Measurements from ENCODE around the gene FOXP1. TPM values are rescaled to one million over a fixed set of nuclear protein-coding genes. Genes with fewer than 3 reads are reported as not detected.

Gene FOXP1
- total and polyA plus RNA-seq, 2 experiments from 2014 or later = 121 to 132 TPM

- no peaks in the 10 kb centered on the region for H3K9me3 ChIP-seq (ENCODE audit: low read depth)
- H3K36me3 ChIP-seq = no peaks in the 10 kb centered on the region
- no peak for TF ChIP-seq CTCF (IDR thresholded peaks at IDR 0.05; ENCODE audit: low read depth, low read length)
- H3K4me3 ChIP-seq = no peak overlapping the region
- no peak overlapping the region for H3K27ac ChIP-seq
- no peak for DNase-seq (ENCODE audit: low read depth in 1 of 2, low spot score in 1 of 2)
- peaks cover 15% of the 10 kb centered on the region for H3K4me1 ChIP-seq (ENCODE audit: low read depth)
- H3K27me3 ChIP-seq = no peaks in the 10 kb centered on the region
These were observed 190.4 kb downstream of the FOXP1 start for GRCh38 chr3:71393093-71393492.

GRCh38 chr3:71392251-71392650 is 191.3 kb downstream of the FOXP1 start:
- H3K27me3 ChIP-seq = no peaks in the 10 kb centered on the region
- no peaks in the 10 kb centered on the region for H3K36me3 ChIP-seq
- H3K4me3 ChIP-seq = no peak overlapping the region
- H3K4me1 ChIP-seq (ENCODE audit: low read depth) = peaks cover 7% of the 10 kb centered on the region
- no peak overlapping the region for H3K27ac ChIP-seq
- no peak for TF ChIP-seq CTCF (IDR thresholded peaks at IDR 0.05; ENCODE audit: low read depth, low read length)
- H3K9me3 ChIP-seq (ENCODE audit: low read depth) = no peaks in the 10 kb centered on the region
- DNase-seq (ENCODE audit: low read depth in 1 of 2, low spot score in 1 of 2) = no peak

- no peaks in the 10 kb centered on the region for H3K36me3 ChIP-seq
- no peak for TF ChIP-seq CTCF (IDR thresholded peaks at IDR 0.05; ENCODE audit: low read depth, low read length)
- H3K4me1 ChIP-seq (ENCODE audit: low read depth) = peaks cover 7% of the 10 kb centered on the region
- DNase-seq (ENCODE audit: low read depth in 1 of 2, low spot score in 1 of 2) = no peak
- H3K27me3 ChIP-seq = no peaks in the 10 kb centered on the region
- H3K4me3 ChIP-seq = no peak overlapping the region
- no peak overlapping the region for H3K27ac ChIP-seq
- no peaks in the 10 kb centered on the region for H3K9me3 ChIP-seq (ENCODE audit: low read depth)
These were observed 192.2 kb downstream of the FOXP1 start for GRCh38 chr3:71391361-71391760.

- peak; percentile 26 to 88 for DNase-seq (ENCODE audit: low read depth in 1 of 2, low spot score in 1 of 2)
- H3K36me3 ChIP-seq = no peaks in the 10 kb centered on the region
- no peaks in the 10 kb centered on the region for H3K27me3 ChIP-seq
- H3K27ac ChIP-seq = peak overlapping the region; percentile 24
- TF ChIP-seq CTCF (IDR thresholded peaks at IDR 0.05; ENCODE audit: low read depth, low read length) = no peak
- no peak overlapping the region for H3K4me3 ChIP-seq
- peaks cover 8% of the 10 kb centered on the region for H3K4me1 ChIP-seq (ENCODE audit: low read depth)
- H3K9me3 ChIP-seq (ENCODE audit: low read depth) = no peaks in the 10 kb centered on the region
These were observed 193.5 kb downstream of the FOXP1 start for GRCh38 chr3:71389911-71390573.

GRCh38 chr3:71389191-71389590 is 194.3 kb downstream of the FOXP1 start:
- H3K4me3 ChIP-seq = no peak overlapping the region
- H3K36me3 ChIP-seq = no peaks in the 10 kb centered on the region
- DNase-seq (ENCODE audit: low read depth in 1 of 2, low spot score in 1 of 2) = no peak
- H3K4me1 ChIP-seq (ENCODE audit: low read depth) = peaks cover 17% of the 10 kb centered on the region
- H3K27me3 ChIP-seq = no peaks in the 10 kb centered on the region
- no peak overlapping the region for H3K27ac ChIP-seq
- no peak for TF ChIP-seq CTCF (IDR thresholded peaks at IDR 0.05; ENCODE audit: low read depth, low read length)
- no peaks in the 10 kb centered on the region for H3K9me3 ChIP-seq (ENCODE audit: low read depth)

Data from cardiac muscle cell (in vitro differentiated cells and primary cell).